ENCODE data around the gene OPCML. TPM values are rescaled to one million over a fixed set of nuclear protein-coding genes. Genes with fewer than 3 reads are reported as not detected.

OPCML gene
- total RNA-seq, 2 donors from 2014 or later, result under 0.01 TPM; not detected in 1

GRCh38 chr11:133266986-133267385 is 265.3 kb downstream of the OPCML start:
- ATAC-seq (no peak), DNase-seq (no peak)
- H3K27ac ChIP-seq, result no peak overlapping the region
- H3K4me3 ChIP-seq, result no peak overlapping the region
- no peak for TF ChIP-seq POLR2A (IDR thresholded peaks at IDR 0.05)
- no peak for TF ChIP-seq CTCF (IDR thresholded peaks at IDR 0.05)
- intact Hi-C loops (cut with DNase I), result no loop called here
- H3K27me3 ChIP-seq, result no peaks in the 10 kb centered on the region
- H3K9me3 ChIP-seq, result no peaks in the 10 kb centered on the region
- H3K4me1 ChIP-seq, result no peaks in the 10 kb centered on the region
- WGBS, 2 donors, result 28 to 34% methylated on average over 6 of the region's 6 CpGs
- H3K36me3 ChIP-seq (replicated peaks in 1 of 2; ENCODE audit: insufficient read depth in 1 of 2, low read depth in 2 of 2), result no peaks in the 10 kb centered on the region

GRCh38 chr11:133265530-133266035 is 266.7 kb downstream of the OPCML start:
- Histone ChIP-seq H3K9me3 (no peaks in the 10 kb centered on the region), H3K4me3 (no peak overlapping the region), H3K4me1 (no peaks in the 10 kb centered on the region), H3K27ac (no peak overlapping the region), H3K36me3 (replicated peaks in 1 of 2; ENCODE audit: insufficient read depth in 1 of 2, low read depth in 2 of 2) (no peaks in the 10 kb centered on the region), H3K27me3 (no peaks in the 10 kb centered on the region)
- ATAC-seq (no peak), DNase-seq (no peak)
- TF ChIP-seq CTCF (IDR thresholded peaks at IDR 0.05) (no peak), POLR2A (IDR thresholded peaks at IDR 0.05) (no peak)
- WGBS, 2 donors, result 38 to 45% methylated on average over 11 of the region's 11 CpGs
- intact Hi-C loops (cut with DNase I), result no loop called here

GRCh38 chr11:133263332-133263731 is 269.0 kb downstream of the OPCML start:
- Histone ChIP-seq H3K27me3 (no peaks in the 10 kb centered on the region), H3K4me3 (no peak overlapping the region), H3K36me3 (replicated peaks in 1 of 2; ENCODE audit: insufficient read depth in 1 of 2, low read depth in 2 of 2) (no peaks in the 10 kb centered on the region), H3K4me1 (no peaks in the 10 kb centered on the region), H3K27ac (no peak overlapping the region), H3K9me3 (no peaks in the 10 kb centered on the region)
- DNase-seq (no peak), ATAC-seq (no peak)
- 73 to 82% methylated on average over 2 of the region's 2 CpGs for WGBS, 2 donors
- intact Hi-C loops (cut with DNase I), result no loop called here
- TF ChIP-seq CTCF (IDR thresholded peaks at IDR 0.05) (no peak), POLR2A (IDR thresholded peaks at IDR 0.05) (no peak)

- ATAC-seq (no peak), DNase-seq (no peak)
Measured at GRCh38 chr11:133258751-133259150, 273.6 kb downstream of the OPCML start.

More at GRCh38 chr11:133258751-133259150, 273.6 kb downstream of the OPCML start:
- Histone ChIP-seq H3K9me3 (no peaks in the 10 kb centered on the region), H3K27me3 (no peaks in the 10 kb centered on the region), H3K27ac (no peak overlapping the region), H3K4me3 (no peak overlapping the region), H3K36me3 (replicated peaks in 1 of 2; ENCODE audit: insufficient read depth in 1 of 2, low read depth in 2 of 2) (no peaks in the 10 kb centered on the region), H3K4me1 (no peaks in the 10 kb centered on the region)
- 79 to 85% methylated on average over 2 of the region's 2 CpGs for WGBS, 2 donors
- intact Hi-C loops (cut with DNase I), result no loop called here
- TF ChIP-seq CTCF (IDR thresholded peaks at IDR 0.05) (no peak), POLR2A (IDR thresholded peaks at IDR 0.05) (no peak)
